GM12878 (cell line): Measurements from ENCODE around the gene DZIP1L. TPM values are rescaled to one million over a fixed set of nuclear protein-coding genes. Genes with fewer than 3 reads are reported as not detected.

Experiments
- ATAC-seq: fragments of 200-7000 bp; cut with Tn5 transposase; 3 replicates; pipeline ENCODE4 v1.9.1; 2020; ENCODE audit warnings: mild to moderate bottlenecking, moderate library complexity
- BruUV-seq: library from RNA; stranded (reverse); fragments of 400-500 nt; replicated peaks from 2 replicates; lab custom pipeline; 2021; lab: Mats Ljungman, UMichigan
- CTCF ChIA-PET: fragments of 300-600 bp; sonication (Branson Sonifier 250); formaldehyde crosslinking; extraction: SDS; loops from one replicate; lab custom pipeline; 2021; ENCODE audit warnings: inconsistent platforms; lab: Yijun Ruan, JAX
- POLR2A ChIA-PET: fragments of 350-600 bp; formaldehyde crosslinking; extraction: SDS; loops from one replicate; lab custom pipeline; 2021; ENCODE audit warnings: inconsistent platforms; lab: Charles Lee
- RAD21 ChIA-PET: fragments of 300-600 bp; sonication (Branson Sonifier 250); formaldehyde crosslinking; loops from one replicate; lab custom pipeline; 2023; ENCODE audit warnings: antibody characterized with exemption; ENCODE audit not compliant: unreplicated experiment; lab: Charles Lee
- SMC1A ChIA-PET: fragments of 300-600 bp; sonication (Branson Sonifier 250); formaldehyde crosslinking; loops from one replicate; lab custom pipeline; 2023; ENCODE audit not compliant: unreplicated experiment, uncharacterized antibody; lab: Charles Lee
- DNase-seq: peaks from one replicate; pipeline ENCODE4 v3.0.0-alpha.2; 2011; ENCODE audit warnings: low read depth, low spot score
- FAIRE-seq: peaks from 3 replicates; lab custom pipeline; 2011; peaks lifted over from hg19 to GRCh38; lab: Jason Lieb, UNC
- H2AFZ ChIP-seq: 2 replicates; pipeline ENCODE4 v1.6.0; 2011; ENCODE audit warnings: low read depth, low read length, control low read depth; ENCODE audit not compliant: control insufficient read depth
- H3K27ac ChIP-seq: 2 replicates; pipeline ENCODE4 v1.5.1; 2011; ENCODE audit warnings: control low read depth; ENCODE audit not compliant: control insufficient read depth, insufficient read depth
- H3K27me3 ChIP-seq, 2 experiments: replicated peaks in 1 of 2; 2 replicates each; pipeline versions ENCODE4 v1.6.0 to v1.6.1; 2011; ENCODE audit warnings: low read length in 1 of 2; ENCODE audit not compliant: control insufficient read depth in 2 of 2, insufficient read depth in 2 of 2
- H3K36me3 ChIP-seq, 2 experiments: 2 replicates each; pipeline ENCODE4 v1.5.1; 2011; ENCODE audit warnings: low read length in 1 of 2; ENCODE audit not compliant: control insufficient read depth in 2 of 2, insufficient read depth in 2 of 2
- H3K4me1 ChIP-seq: 2 replicates; pipeline ENCODE4 v1.6.1; 2011; ENCODE audit warnings: mild to moderate bottlenecking, low read length, moderate library complexity, mixed read lengths; ENCODE audit not compliant: control insufficient read depth, insufficient read depth
- H3K4me2 ChIP-seq: 2 replicates; pipeline ENCODE4 v1.6.0; 2011; ENCODE audit warnings: control low read depth; ENCODE audit not compliant: control insufficient read depth, insufficient read depth
- H3K4me3 ChIP-seq: fragments of 200-600 bp; sonication (generic); 2 replicates; pipeline ENCODE4 v1.5.1; 2016
- H3K79me2 ChIP-seq: 2 replicates; pipeline ENCODE4 v1.6.0; 2011; ENCODE audit warnings: low read length; ENCODE audit not compliant: control insufficient read depth, insufficient read depth
- H3K9ac ChIP-seq: 2 replicates; pipeline ENCODE4 v1.8.0; 2011; ENCODE audit warnings: low read length, control low read depth, mixed read lengths; ENCODE audit not compliant: control insufficient read depth, insufficient read depth
- H3K9me3 ChIP-seq: replicated peaks from 3 replicates; pipeline ENCODE4 v1.5.1; 2011; ENCODE audit warnings: mild to moderate bottlenecking, low read length; ENCODE audit not compliant: control insufficient read depth, insufficient read depth
- H4K20me1 ChIP-seq: 2 replicates; pipeline ENCODE4 v1.6.0; 2011; ENCODE audit not compliant: control insufficient read depth, insufficient read depth
- ATF2 ChIP-seq: IDR thresholded peaks from 2 replicates; pipeline ENCODE4 v1.6.1; 2012; ENCODE audit warnings: low read length, inconsistent platforms
- CBFB ChIP-seq: IDR thresholded peaks from 2 replicates; pipeline ENCODE4 v1.6.1; 2016; ENCODE audit warnings: antibody characterized with exemption, low read depth
- FOXM1 ChIP-seq: IDR thresholded peaks from 2 replicates; pipeline ENCODE4 v1.6.1; 2012; ENCODE audit warnings: low read depth, mild to moderate bottlenecking, inconsistent platforms, low read length, moderate library complexity
- IRF4 ChIP-seq: IDR thresholded peaks from 2 replicates; pipeline ENCODE4 v1.6.1; 2011; ENCODE audit warnings: low read depth, low read length
- MLLT1 ChIP-seq: fragments of 450-650 bp; IDR thresholded peaks from 2 replicates; pipeline ENCODE4 v1.6.1; 2016; ENCODE audit warnings: mild to moderate bottlenecking
- PBX3 ChIP-seq: IDR thresholded peaks from 2 replicates; pipeline ENCODE4 v1.6.1; 2011; ENCODE audit warnings: mild to moderate bottlenecking, low read depth, low read length, moderate library complexity; ENCODE audit not compliant: insufficient replicate concordance
- SP1 ChIP-seq: IDR thresholded peaks from one replicate; pipeline ENCODE4 v1.6.1; 2011; ENCODE audit warnings: low read depth, low read length
- TAF1 ChIP-seq: IDR thresholded peaks from 2 replicates; pipeline ENCODE4 v1.6.1; 2011; ENCODE audit warnings: mild to moderate bottlenecking, low read depth, low read length, borderline replicate concordance
- WGBS: methylation state at CpG from one replicate; pipeline ENCODE4 v1.1.6; 2016; ENCODE audit warnings: low lambda C conversion rate; ENCODE audit not compliant: insufficient replicate concordance, insufficient coverage; ENCODE audit errors: missing lambda C conversion rate; 5-methylcytosine and 5-hydroxymethylcytosine counted together
- in situ Hi-C: fragments of 300-500 bp; cut with MboI; formaldehyde crosslinking; loops from 9 replicates; pipeline ENCODE4 v1.14.3; 2018; ENCODE audit warnings: mixed read lengths
- intact Hi-C: fragments of 100-400 bp; cut with micrococcal nuclease; formaldehyde crosslinking; loops from one replicate; pipeline ENCODE4 v1.14.2; 2022; ENCODE audit not compliant: unreplicated experiment
- polyA plus RNA-seq, 11 experiments: library from polyadenylated mRNA; depleted of rRNA in 4 of 11; unstranded in 6 of 11; stranded (reverse) in 5 of 11; fragments of >200 nt; fragmentation: Nextera tagmentation in 4 of 11; fragmentation: Illumina TruSeq in 1 of 11; extraction: Ambion mirVana in 4 of 11; extraction: Trizol in 1 of 11; gene quantifications; 1 replicate in 1 of 11; 2 replicates in 10 of 11; pipeline versions ENCODE4 v1.2.1 to v1.2.3, GENCODE V29; 2011 to 2016; ENCODE audit warnings: inconsistent platforms in 2 of 11, missing spikeins in 2 of 11, low read depth in 1 of 11
- total RNA-seq, 4 experiments: library from RNA; depleted of rRNA in 3 of 4; stranded (reverse); fragments of >200 nt in 3 of 4; fragmentation: Illumina TruSeq in 1 of 4; extraction: Trizol in 1 of 4; gene quantifications; 2 replicates each; pipeline versions ENCODE4 v1.2.1 to v1.2.3, GENCODE V29; 2013 to 2021

Gene DZIP1L
- total and polyA plus RNA-seq, 10 of the 15 experiments (the other 5 are each of a cell fraction or from before 2014, with no cell fraction given), result not detected

GRCh38 chr3:138139691-138140090 is 24.3 kb upstream of the DZIP1L start:
- no peak overlapping the region for H3K4me2 ChIP-seq
- no peak overlapping the region for H3K9ac ChIP-seq
- no peak for ATAC-seq
- no peaks in the 10 kb centered on the region for H4K20me1 ChIP-seq
- no peak for DNase-seq
- H3K36me3 ChIP-seq, result no peaks in the 10 kb centered on the region
- no peaks in the 10 kb centered on the region for H3K4me1 ChIP-seq
- POLR2A ChIA-PET, result no interaction called here
- in situ Hi-C loops, result no loop called here
- no peak overlapping the region for H2AFZ ChIP-seq
- SMC1A ChIA-PET, result no interaction called here
- 0% methylated on average over 2 of the region's 2 CpGs for WGBS
- no peak for FAIRE-seq
- no peaks in the 10 kb centered on the region for H3K79me2 ChIP-seq
- H3K4me3 ChIP-seq, result no peak overlapping the region
- H3K9me3 ChIP-seq, result no peaks in the 10 kb centered on the region
- CTCF ChIA-PET, result no interaction called here
- no TSS peak for BruUV-seq
- no peak overlapping the region for H3K27ac ChIP-seq
- H3K27me3 ChIP-seq, result no peaks in the 10 kb centered on the region; a peak in 3 of 4 replicates
- RAD21 ChIA-PET, result no interaction called here
- intact Hi-C loops, result no loop called here
- TF ChIP-seq PBX3, result no peak
- TF ChIP-seq MLLT1, result no peak
- no peak for TF ChIP-seq FOXM1
- TF ChIP-seq IRF4, result no peak
- no peak for TF ChIP-seq SP1
- no peak for TF ChIP-seq TAF1
- TF ChIP-seq ATF2, result no peak
- TF ChIP-seq CBFB, result no peak
